HPDE6-E6E7 (cell line): Measurements from ENCODE around the gene MEAF6.
A peak's percentile ranks its signal among the peaks of the same experiment; 100 is the strongest.
"Not testable (repeated sequence)": the region's sequence is repeated elsewhere in the genome, so short reads cannot be mapped to it uniquely, and the experiment has no call there.

Experiments
- DNase-seq: peaks from one replicate; pipeline ENCODE4 v3.0.0; 2011; ENCODE audit warnings: missing footprints; ENCODE audit errors: extremely low spot score

MEAF6 gene

GRCh38 chr1:37514350-37515184, at the start of gene MEAF6:
TSS of gene MEAF6 (minus strand) at chr1:37514766. CDS start at chr1:37514746, 20 bp downstream.
- peak; percentile 85 for DNase-seq

GRCh38 chr1:37562984-37563383, 48.4 kb upstream of the MEAF6 start:
- DNase-seq = no peak

GRCh38 chr1:37561133-37562132, 46.9 kb upstream of the MEAF6 start:
- DNase-seq = no peak

GRCh38 chr1:37560401-37561132, 46.0 kb upstream of the MEAF6 start:
- DNase-seq = no peak

- not testable (repeated sequence) for DNase-seq
These were observed 45.4 kb upstream of the MEAF6 start for GRCh38 chr1:37559957-37560379.

- DNase-seq = no peak
These were observed 44.5 kb upstream of the MEAF6 start for GRCh38 chr1:37559080-37559479.

GRCh38 chr1:37558411-37558810, 43.8 kb upstream of the MEAF6 start:
- no peak for DNase-seq

- no peak for DNase-seq
These were observed 42.8 kb upstream of the MEAF6 start for GRCh38 chr1:37557402-37557801.

GRCh38 chr1:37556712-37557196, 42.2 kb upstream of the MEAF6 start, which contains the start of gene DNALI1:
TSS of gene DNALI1 (plus strand) at chr1:37556940. CDS start at chr1:37556995, 55 bp downstream.
- no peak for DNase-seq

GRCh38 chr1:37553927-37554808, 39.6 kb upstream of the MEAF6 start, which contains the start of gene SNIP1:
TSS of gene SNIP1 (minus strand) at chr1:37554293. CDS start at chr1:37554229, 64 bp downstream.
- DNase-seq = peak; percentile 94

- no peak for DNase-seq
These were observed 39.0 kb upstream of the MEAF6 start for GRCh38 chr1:37553598-37553926.

GRCh38 chr1:37549341-37549740, 34.8 kb upstream of the MEAF6 start:
- no peak for DNase-seq

GRCh38 chr1:37545019-37545418, 30.5 kb upstream of the MEAF6 start:
- DNase-seq = no peak

- DNase-seq = no peak
These were observed 30.0 kb upstream of the MEAF6 start for GRCh38 chr1:37544530-37544929.

- no peak for DNase-seq
These were observed 25.6 kb upstream of the MEAF6 start for GRCh38 chr1:37540036-37540785.

- DNase-seq = not testable (repeated sequence)
These were observed 24.6 kb upstream of the MEAF6 start for GRCh38 chr1:37539154-37539553.

- DNase-seq = no peak
These were observed 22.8 kb upstream of the MEAF6 start for GRCh38 chr1:37537378-37537777.

GRCh38 chr1:37533317-37534093, 18.9 kb upstream of the MEAF6 start:
- no peak for DNase-seq
